Measurements from ENCODE around the gene DYSF.

- TF ChIP-seq CTCF (IDR thresholded peaks at IDR 0.05), result no peak
- TF ChIP-seq MXI1 (IDR thresholded peaks at IDR 0.05; ENCODE audit: low read depth, low read length), result no peak
- no peak for TF ChIP-seq FOSL2 (IDR thresholded peaks at IDR 0.05; ENCODE audit: borderline replicate concordance, low read depth)
- no peak for TF ChIP-seq RAD21 (IDR thresholded peaks at IDR 0.05; ENCODE audit: low read length)
- no peak for TF ChIP-seq NRF1 (IDR thresholded peaks at IDR 0.05; ENCODE audit: low read depth, low read length)
- no peak for TF ChIP-seq REST (IDR thresholded peaks at IDR 0.05; ENCODE audit: low read depth, low read length)
Observed at GRCh38 chr2:71469403-71470398, 16.3 kb downstream of the DYSF start.
